ENCODE measurements around the gene CDH4.
A peak's percentile ranks its signal among the peaks of the same experiment; 100 is the strongest.

CDH4 gene

GRCh38 chr20:61521687-61522420 lies 269.8 kb downstream of the CDH4 start:
- in situ Hi-C loops (cut with HindIII; ENCODE audit: low sequenced_read_pairs) = no loop called here
- DNase-seq (ENCODE audit: low read depth, low spot score) = peak; percentile 54
- TF ChIP-seq, protein P1, sequence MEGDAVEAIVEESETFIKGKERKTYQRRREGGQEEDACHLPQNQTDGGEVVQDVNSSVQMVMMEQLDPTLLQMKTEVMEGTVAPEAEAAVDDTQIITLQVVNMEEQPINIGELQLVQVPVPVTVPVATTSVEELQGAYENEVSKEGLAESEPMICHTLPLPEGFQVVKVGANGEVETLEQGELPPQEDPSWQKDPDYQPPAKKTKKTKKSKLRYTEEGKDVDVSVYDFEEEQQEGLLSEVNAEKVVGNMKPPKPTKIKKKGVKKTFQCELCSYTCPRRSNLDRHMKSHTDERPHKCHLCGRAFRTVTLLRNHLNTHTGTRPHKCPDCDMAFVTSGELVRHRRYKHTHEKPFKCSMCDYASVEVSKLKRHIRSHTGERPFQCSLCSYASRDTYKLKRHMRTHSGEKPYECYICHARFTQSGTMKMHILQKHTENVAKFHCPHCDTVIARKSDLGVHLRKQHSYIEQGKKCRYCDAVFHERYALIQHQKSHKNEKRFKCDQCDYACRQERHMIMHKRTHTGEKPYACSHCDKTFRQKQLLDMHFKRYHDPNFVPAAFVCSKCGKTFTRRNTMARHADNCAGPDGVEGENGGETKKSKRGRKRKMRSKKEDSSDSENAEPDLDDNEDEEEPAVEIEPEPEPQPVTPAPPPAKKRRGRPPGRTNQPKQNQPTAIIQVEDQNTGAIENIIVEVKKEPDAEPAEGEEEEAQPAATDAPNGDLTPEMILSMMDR (IDR thresholded peaks at IDR 0.05; ENCODE audit: low read depth, low read length) = no peak
- no peak overlapping the region for H3K4me3 ChIP-seq (ENCODE audit: low read depth, low read length)

DNA sequence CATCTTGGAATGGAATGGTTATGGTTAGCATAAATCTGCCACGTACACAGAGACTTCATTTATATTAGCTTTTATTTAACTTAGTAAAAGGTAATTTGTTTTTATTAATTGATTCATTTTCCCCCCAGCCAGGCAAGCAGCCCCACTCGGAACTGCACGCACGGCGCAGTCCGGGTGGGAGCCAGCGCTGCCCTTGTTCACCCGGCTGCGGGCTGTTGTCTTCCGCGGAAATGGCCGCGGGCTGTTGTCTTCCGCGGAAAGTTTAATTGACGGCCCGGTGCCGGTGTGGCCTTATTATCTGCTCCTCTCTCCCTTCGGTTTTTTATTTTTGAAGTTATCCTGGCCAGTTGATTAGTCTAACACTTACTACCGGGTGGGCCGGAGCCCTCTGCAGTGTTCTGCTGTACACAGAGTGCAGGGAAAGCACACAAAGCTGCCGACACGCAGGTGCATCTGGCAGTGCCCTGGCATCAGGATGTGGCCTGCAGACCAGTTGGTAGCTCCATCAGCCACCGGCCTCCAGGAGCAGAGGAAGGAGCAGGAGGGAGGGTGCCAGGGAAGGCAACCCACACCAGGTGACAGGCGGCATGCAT lies 270.5 kb downstream of the CDH4 start:
- TF ChIP-seq, protein P1 (IDR thresholded peaks at IDR 0.05; ENCODE audit: low read depth, low read length) = no peak
- H3K4me3 ChIP-seq (ENCODE audit: low read depth, low read length) = no peak overlapping the region
- in situ Hi-C loops (cut with HindIII; ENCODE audit: low sequenced_read_pairs) = no loop called here
- DNase-seq (ENCODE audit: low read depth, low spot score) = no peak

DNA sequence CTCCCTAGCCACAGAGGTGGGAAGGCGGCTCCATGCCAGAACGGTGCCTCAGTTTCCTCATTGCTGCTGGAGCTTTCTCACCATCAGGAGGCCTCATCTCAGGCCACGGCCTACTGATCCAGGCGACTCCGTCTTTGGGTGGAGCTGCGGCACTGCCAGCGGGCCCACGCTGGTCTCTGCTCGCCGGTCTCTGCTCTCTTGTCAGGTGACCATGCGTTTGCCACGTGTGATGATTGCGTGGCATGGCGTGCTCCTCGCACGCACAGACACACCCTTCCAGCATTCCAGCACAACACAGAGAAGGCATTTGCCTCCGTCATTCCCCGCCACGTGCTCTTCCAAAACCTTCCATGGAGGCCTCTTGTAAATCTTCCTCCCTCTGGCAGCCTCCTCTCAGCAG lies 271.1 kb downstream of the CDH4 start:
- TF ChIP-seq, protein P1 (IDR thresholded peaks at IDR 0.05; ENCODE audit: low read depth, low read length) = no peak
- in situ Hi-C loops (cut with HindIII; ENCODE audit: low sequenced_read_pairs) = no loop called here
- no peak overlapping the region for H3K4me3 ChIP-seq (ENCODE audit: low read depth, low read length)
- DNase-seq (ENCODE audit: low read depth, low spot score) = no peak

- DNase-seq (ENCODE audit: low read depth, low spot score) = no peak
- TF ChIP-seq, protein P1 (IDR thresholded peaks at IDR 0.05; ENCODE audit: low read depth, low read length) = no peak
- H3K4me3 ChIP-seq (ENCODE audit: low read depth, low read length) = no peak overlapping the region
- in situ Hi-C loops (cut with HindIII; ENCODE audit: low sequenced_read_pairs) = no loop called here
Observed at GRCh38 chr20:61524951-61525666, 273.0 kb downstream of the CDH4 start.

- H3K4me3 ChIP-seq (ENCODE audit: low read depth, low read length) = no peak overlapping the region
- DNase-seq (ENCODE audit: low read depth, low spot score) = no peak
- TF ChIP-seq, protein P1 (IDR thresholded peaks at IDR 0.05; ENCODE audit: low read depth, low read length) = no peak
- in situ Hi-C loops (cut with HindIII; ENCODE audit: low sequenced_read_pairs) = no loop called here
Observed at GRCh38 chr20:61525781-61526431, 273.8 kb downstream of the CDH4 start.

GRCh38 chr20:61526907-61527306 lies 274.8 kb downstream of the CDH4 start:
- no peak for DNase-seq (ENCODE audit: low read depth, low spot score)

More at GRCh38 chr20:61526907-61527306, 274.8 kb downstream of the CDH4 start:
- TF ChIP-seq, protein P1 (IDR thresholded peaks at IDR 0.05; ENCODE audit: low read depth, low read length) = no peak
- in situ Hi-C loops (cut with HindIII; ENCODE audit: low sequenced_read_pairs) = no loop called here
- H3K4me3 ChIP-seq (ENCODE audit: low read depth, low read length) = no peak overlapping the region

All from astrocyte of the spinal cord (primary cell).